HCT116 (cell line): ENCODE measurements around the gene IFITM1.
"Not testable (repeated sequence)": the region's sequence is repeated elsewhere in the genome, so short reads cannot be mapped to it uniquely, and the experiment has no call there.

ENCODE experiments used
- CTCF ChIP-seq, 3 experiments: fragments of 200-600 bp in 1 of 3; sonication (generic) in 1 of 3; IDR thresholded peaks in 2 of 3; conservative IDR thresholded peaks in 1 of 3; 2 replicates each; pipeline ENCODE4 v1.5.1; 2012 to 2017; ENCODE audit warnings: low read depth in 2 of 3, low read length in 2 of 3, antibody characterized with exemption in 1 of 3, borderline replicate concordance in 1 of 3, control low read depth in 1 of 3, mild to moderate bottlenecking in 1 of 3, mixed read lengths in 1 of 3, mixed run types in 1 of 3, moderate library complexity in 1 of 3; ENCODE audit not compliant: insufficient read depth in 1 of 3
- POLR2A ChIP-seq: IDR thresholded peaks from 2 replicates; pipeline ENCODE4 v1.7.0; 2011; ENCODE audit warnings: borderline replicate concordance; ENCODE audit not compliant: insufficient read depth, insufficient read length; ENCODE audit errors: extremely low read depth
- POLR2AphosphoS5 ChIP-seq: IDR thresholded peaks from 2 replicates; pipeline ENCODE4 v1.6.1; 2011; ENCODE audit warnings: mild to moderate bottlenecking, low read depth, low read length, moderate library complexity

- TF ChIP-seq CTCF (IDR thresholded peaks at IDR 0.05 in 2 of 3, conservative IDR thresholded peaks at IDR 0.05 in 1 of 3; ENCODE audit: borderline replicate concordance in 1 of 3, insufficient read depth in 1 of 3, low read depth in 2 of 3, low read length in 2 of 3); POLR2AphosphoS5; POLR2A: not testable (repeated sequence)
These were observed 4.0 kb downstream of the IFITM1 start for GRCh38 chr11:317668-318404.
